H7 (cell line): ENCODE data around the gene NT5C3B. TPM values are rescaled to one million over a fixed set of nuclear protein-coding genes. Genes with fewer than 3 reads are reported as not detected.
"Not testable (repeated sequence)": the region's sequence is repeated elsewhere in the genome, so short reads cannot be mapped to it uniquely, and the experiment has no call there.

Experiments used
- DNase-seq: peaks from one replicate; pipeline ENCODE4 v3.0.0; 2012
- H3K27me3 ChIP-seq: 2 replicates; pipeline ENCODE4 v1.6.0; 2011; ENCODE audit warnings: mild to moderate bottlenecking, low read length; ENCODE audit not compliant: control insufficient read depth, insufficient read depth
- H3K36me3 ChIP-seq: replicated peaks from 2 replicates; pipeline ENCODE4 v1.5.1; 2011; ENCODE audit warnings: low read length; ENCODE audit not compliant: control insufficient read depth, insufficient read depth
- H3K4me3 ChIP-seq: 2 replicates; pipeline ENCODE4 v1.5.1; 2011; ENCODE audit warnings: low read depth, mild to moderate bottlenecking, control low read depth, low read length, moderate library complexity; ENCODE audit not compliant: insufficient read depth
- total RNA-seq: library from RNA; depleted of rRNA; stranded (reverse); fragments of >200 nt; shearing (Covaris generic); gene quantifications from 2 replicates; pipeline ENCODE4 v1.2.3, GENCODE V29; 2014; rRNA removed

NT5C3B gene
- 62.2 and 77.1 TPM in 2 replicates for total RNA-seq

DNA sequence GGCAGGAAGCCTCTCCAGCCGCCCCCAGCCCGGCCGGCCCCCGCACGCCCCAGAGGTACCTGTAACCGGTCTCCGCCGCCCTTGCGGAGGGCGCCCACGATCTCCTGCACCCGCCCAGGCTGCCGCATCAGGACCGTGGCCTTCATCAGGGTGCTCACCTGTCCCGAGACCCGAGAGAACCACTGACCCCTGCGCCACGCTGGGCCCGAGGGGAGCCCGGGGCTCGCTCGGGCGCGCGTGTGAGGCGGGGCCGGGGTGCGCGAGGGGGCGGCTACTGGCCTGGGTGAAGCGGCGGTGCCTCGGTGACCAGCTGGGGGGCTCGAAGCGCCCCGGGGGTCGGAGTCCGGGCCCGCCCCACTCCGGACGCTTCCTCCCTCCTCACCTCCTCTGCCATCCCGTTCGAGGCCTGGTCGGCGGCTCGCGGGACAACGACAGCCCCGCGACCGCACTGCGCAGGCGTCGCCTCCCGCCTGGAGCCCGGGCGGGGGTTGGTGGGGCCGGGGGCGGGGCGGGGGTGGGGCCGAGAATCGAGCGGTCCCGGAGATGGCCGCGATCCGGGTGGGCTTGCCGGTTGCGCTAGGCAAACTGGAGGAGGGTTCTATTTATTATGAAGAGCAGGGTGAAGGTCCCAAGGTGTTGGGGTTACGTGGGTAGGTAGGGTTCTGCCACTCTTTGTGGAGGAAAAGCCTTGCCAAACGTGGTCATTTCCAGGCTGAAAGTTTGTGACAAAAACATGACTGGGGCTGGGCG is at the start of gene NT5C3B:
TSS of gene NT5C3B (minus strand) at position 433 of the 750 bp plus-strand sequence. CDS start at position 394, 39 bp downstream.
- DNase-seq: peak; percentile 98
- H3K36me3 ChIP-seq: peaks cover 2% of the 10 kb centered on the region
- H3K27me3 ChIP-seq: peaks cover 1% of the 10 kb centered on the region; the same call in 1 of the 2 replicates
- H3K4me3 ChIP-seq: peak within 1 kb of the TSS; percentile 83

DNA sequence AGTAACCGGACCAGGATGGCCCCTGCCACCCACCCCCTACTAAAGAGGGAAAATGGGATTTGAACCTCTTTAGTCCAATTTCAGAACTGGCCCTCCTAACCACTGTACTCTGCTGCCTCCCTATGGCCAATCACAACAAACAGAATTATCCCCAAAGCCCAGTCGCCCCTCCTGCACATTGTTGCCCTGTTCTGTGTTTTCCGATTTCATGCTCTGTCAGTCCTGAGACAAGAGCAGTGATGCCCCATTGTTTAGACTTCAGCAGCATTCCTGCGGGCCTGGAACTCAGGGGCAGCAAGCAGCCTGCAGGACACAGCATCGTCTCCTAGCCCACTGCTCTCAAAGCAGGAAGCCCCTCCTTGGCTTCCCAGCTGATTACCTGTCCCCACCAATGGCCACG is 49.7 kb upstream of the NT5C3B start:
- Histone ChIP-seq H3K27me3 (no peaks in the 10 kb centered on the region), H3K36me3 (peaks cover 56% of the 10 kb centered on the region), H3K4me3 (no peak overlapping the region)
- peak; percentile 53 for DNase-seq

DNA sequence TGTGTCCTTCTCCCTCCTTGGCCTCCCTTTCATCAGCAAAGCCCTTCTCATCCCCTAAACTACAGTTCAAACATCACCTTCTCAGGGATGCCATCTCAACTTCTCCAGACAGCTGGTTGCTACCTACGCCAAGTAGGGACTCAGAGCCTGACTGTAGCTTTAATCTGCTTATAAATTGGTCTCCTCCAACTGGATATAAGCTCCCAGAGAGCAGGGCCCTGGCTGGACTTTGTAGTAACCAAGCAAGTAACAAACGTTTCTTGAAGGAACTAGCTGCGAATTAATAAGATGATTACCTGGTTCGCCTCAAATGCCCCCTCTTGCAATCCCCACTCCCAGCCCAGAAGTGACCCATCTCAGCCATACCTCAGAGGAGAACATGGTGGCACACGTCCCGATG is 46.7 kb upstream of the NT5C3B start:
- peaks cover 62% of the 10 kb centered on the region for H3K36me3 ChIP-seq
- no peaks in the 10 kb centered on the region for H3K27me3 ChIP-seq
- DNase-seq: no peak
- H3K4me3 ChIP-seq: no peak overlapping the region

DNA sequence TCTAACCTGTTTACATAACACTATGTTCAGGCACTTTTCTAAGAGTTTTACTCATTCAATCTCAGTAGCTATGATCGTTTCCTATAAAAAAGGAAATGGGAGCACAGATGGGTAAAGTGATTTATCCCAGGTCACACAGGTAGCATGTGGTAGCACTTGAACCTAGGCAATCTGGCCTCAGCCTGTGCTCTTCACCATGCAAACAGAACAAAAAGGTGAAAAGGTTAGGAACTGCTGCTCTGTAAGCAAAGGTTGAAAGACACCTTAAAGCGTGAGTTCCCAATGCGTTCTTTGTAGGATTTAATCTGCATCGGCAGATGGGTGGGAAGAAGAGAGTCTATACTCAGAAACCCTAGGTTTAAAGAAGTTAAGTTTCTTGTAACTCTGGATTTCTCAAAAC is 44.1 kb upstream of the NT5C3B start:
- Histone ChIP-seq H3K4me3 (no peak overlapping the region), H3K36me3 (peaks cover 48% of the 10 kb centered on the region), H3K27me3 (no peaks in the 10 kb centered on the region)
- no peak for DNase-seq

DNA sequence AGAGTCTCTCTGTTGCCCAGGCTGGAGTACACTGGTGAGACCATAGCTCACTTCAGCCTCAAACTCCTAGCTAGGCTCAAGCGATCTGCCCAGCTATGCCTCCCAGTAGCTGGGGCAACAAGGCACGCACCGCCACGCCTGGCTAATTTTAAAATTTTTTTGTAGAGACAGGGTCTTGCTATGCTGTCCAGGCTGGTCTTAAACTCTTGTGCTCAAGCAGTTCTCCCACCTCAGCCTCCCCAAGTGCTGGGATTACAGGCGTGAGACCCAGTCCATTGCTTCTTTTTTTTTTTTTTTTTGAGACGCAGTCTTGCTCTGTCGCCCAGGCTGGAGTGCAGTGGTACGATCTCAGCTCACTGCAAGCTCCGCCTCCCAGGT is 38.2 kb upstream of the NT5C3B start:
- not testable (repeated sequence) for DNase-seq, H3K27me3 ChIP-seq, H3K4me3 ChIP-seq
- peaks cover 57% of the 10 kb centered on the region for H3K36me3 ChIP-seq

DNA sequence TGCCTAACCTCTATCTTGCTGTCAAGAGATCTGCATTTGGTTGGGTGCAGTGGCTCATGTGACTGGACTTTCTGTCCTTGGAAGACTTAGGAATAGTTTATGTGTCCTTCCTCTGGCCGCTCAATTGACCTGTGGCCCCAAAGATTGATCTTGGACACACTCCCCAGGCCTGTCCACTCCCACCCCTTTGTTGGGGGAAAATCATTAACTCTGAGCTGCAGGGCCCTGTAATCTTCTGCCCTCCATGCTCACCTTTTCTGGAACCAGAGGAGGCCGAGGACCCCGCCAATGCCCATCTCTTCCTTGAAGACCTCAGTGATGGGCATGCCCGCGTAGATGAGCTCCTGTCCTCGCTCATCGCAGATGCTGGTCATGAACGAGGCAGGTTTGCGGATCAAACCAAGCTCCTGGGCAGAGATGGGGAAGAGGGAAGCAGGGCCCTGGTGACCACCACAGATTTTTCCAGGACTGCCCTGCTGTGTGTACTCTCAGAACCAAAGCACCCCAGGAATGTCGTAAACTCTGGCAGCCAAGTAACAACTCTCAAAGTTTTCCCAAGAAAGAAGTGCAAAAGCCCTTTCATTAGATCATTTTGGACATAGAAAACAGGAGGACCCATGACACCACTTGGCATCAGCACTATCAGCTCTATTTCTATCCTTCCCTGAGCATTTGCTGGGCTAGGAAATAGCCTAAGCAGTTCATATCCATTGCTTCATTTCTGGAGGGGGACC is 37.7 kb upstream of the NT5C3B start:
- H3K27me3 ChIP-seq: no peaks in the 10 kb centered on the region
- no peak overlapping the region for H3K4me3 ChIP-seq
- peaks cover 57% of the 10 kb centered on the region for H3K36me3 ChIP-seq
- no peak for DNase-seq

DNA sequence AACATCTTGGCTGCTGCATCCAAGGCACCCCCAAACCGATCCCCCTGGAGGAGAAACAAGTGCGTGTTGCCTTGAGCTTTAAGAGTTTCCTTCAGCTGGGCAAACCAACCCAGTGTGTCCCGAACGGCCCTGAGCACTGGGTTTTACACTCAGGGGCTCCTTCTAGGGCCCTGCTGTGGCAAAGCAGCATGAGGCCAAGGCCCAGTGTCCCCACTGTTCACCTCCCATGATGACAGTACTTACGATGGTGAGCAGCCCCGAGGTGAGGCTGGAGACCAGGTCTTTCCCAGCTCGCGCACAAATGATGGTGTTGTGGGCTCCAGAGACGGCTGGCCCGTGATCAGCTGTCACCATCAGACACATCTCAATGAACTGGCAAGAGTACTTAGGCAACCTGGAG is 35.8 kb upstream of the NT5C3B start:
- H3K4me3 ChIP-seq: no peak overlapping the region
- peaks cover 52% of the 10 kb centered on the region for H3K36me3 ChIP-seq
- no peak for DNase-seq
- no peaks in the 10 kb centered on the region for H3K27me3 ChIP-seq

DNA sequence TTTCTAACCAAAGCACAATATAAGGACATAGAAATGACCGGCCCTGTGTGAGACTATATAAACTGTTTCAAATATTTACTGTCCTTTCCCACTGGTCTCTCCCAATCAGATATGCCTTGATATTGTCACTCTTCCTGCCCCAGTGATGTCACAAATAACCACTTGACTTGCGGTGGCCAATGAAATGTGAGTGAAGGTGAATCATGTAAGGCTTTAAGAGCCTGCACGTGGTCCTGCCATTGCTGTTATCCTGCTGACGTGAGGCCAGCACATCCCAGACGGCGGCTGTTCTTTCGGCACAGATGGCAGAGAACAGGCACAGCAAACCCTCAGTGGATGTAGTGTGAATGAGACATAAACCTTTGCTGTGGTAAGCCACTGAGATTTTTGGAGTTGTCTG is 34.6 kb upstream of the NT5C3B start:
- Histone ChIP-seq H3K27me3 (no peaks in the 10 kb centered on the region), H3K36me3 (peaks cover 54% of the 10 kb centered on the region), H3K4me3 (no peak overlapping the region)
- no peak for DNase-seq

DNA sequence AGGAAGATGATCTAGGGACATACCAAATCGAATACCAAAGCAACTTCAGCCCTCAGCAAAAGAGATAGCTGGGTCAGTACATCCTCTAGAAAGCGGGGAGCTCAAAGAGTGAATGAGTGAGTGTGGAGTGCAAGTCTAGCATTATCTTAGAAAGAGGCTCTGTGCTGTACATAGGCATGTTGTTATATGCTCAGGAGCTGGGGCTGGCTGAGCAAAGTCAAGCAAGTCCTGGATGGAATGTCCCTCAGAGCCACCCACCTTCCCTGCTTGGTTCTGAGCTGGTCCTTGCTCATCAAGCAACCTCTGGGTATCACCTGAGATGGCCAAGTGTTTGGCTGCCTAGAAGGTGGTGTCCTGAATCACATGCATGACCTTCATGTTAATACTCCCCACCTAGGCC is 34.1 kb upstream of the NT5C3B start:
- peaks cover 54% of the 10 kb centered on the region for H3K36me3 ChIP-seq
- no peak overlapping the region for H3K4me3 ChIP-seq
- DNase-seq: no peak
- H3K27me3 ChIP-seq: no peaks in the 10 kb centered on the region

DNA sequence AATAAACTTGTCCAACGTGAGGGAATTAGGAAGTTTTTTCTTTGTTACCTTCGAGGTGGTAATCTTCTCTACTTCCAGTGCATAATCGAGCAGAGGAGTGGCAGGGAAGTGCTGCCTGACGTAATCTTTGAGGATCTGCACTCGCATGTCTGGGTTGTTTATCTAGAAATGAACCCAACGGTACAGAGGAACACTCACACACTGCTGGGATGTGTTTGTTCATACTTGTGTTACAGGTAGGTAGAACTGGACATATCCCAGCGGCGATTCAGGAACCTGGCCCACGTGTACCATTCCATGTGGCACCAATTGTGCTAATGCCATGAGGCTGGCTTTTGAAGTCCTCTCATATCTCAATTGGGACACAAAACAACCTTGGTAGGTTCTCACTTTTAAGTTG is 33.4 kb upstream of the NT5C3B start:
- peaks cover 52% of the 10 kb centered on the region for H3K36me3 ChIP-seq

DNA sequence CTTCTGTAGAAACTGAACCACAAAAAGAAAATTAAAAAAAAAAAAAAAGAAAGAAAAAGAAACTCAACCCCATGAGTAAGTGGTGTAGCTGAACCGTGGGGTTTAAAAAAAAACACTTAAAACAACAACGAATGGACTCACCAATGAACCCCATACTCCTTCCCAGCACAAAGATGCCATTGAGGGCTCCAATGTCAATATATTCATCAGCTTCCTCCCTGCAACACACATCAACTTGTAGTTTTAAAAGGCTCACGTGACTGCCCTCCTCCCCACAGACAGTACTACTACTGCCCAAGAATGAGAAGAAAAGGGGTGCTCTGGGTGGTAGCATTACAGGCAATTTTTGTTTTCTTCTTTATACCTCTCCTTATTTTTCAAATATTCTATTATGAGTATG is 32.5 kb upstream of the NT5C3B start:
- Histone ChIP-seq H3K27me3 (no peaks in the 10 kb centered on the region), H3K4me3 (no peak overlapping the region), H3K36me3 (peaks cover 44% of the 10 kb centered on the region)
- DNase-seq: no peak

More for the DNA sequence above, 33.4 kb upstream of the NT5C3B start:
- Histone ChIP-seq H3K27me3 (no peaks in the 10 kb centered on the region), H3K4me3 (no peak overlapping the region)
- no peak for DNase-seq

DNA sequence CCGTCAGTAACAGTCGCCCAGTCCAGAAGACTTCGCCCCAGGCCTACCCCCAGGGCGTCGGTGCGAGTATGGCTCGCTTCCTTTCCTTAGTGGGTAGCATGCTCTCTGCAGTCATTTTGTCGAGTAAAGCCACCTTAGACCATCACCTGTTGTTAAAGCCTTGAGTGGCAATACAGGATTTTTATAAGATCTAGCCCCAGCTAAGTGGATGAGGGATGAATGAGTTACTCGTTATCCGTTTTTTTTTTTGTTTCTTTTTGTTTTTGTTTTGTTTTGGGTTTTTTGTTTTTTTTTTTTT is 29.5 kb upstream of the NT5C3B start:
- peaks cover 22% of the 10 kb centered on the region for H3K36me3 ChIP-seq
- no peaks in the 10 kb centered on the region for H3K27me3 ChIP-seq
- DNase-seq: no peak
- H3K4me3 ChIP-seq: peak overlapping the region; percentile 15

DNA sequence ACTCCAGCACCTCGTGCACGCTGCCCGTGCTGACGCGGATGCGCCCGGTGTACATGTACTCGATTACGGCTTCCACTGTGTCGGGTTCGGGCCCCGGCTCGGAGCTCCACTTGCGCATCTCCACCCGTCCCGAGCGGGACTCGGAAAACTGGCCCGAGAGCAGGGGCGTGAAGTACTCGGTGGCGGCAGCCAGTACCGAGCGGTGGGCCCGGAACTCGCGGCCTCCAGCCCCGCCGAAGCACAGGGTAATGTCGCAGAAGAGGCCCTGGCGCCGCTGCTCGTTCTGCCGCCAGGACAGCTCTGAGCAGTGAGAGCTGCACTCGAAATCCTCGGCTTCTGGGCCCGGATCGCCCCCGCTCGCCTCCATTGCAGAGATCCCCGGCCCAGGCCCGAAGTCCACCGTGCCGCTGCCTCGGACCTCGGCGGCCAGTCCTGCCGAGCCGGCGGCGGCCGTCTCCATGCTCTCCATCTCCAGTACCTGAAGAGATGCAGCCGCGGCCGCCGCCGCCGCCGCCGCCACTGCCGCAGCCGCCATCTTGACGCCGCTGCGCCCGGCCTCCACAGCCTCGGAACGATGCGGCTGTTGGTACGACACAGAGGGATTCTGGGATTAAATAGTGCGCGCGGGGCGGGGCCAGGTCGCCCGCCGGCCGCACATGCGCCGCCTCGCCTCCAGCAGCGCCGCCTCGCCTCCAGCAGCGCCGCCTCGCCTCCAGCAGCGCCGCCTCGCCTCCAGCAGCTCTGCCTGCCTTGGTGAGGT is 29.0 kb upstream of the NT5C3B start, which contains the start of gene KLHL11:
TSS of gene KLHL11 (minus strand) at position 588 of the 760 bp plus-strand sequence. CDS start at position 535, 53 bp downstream.
- Histone ChIP-seq H3K27me3 (no peaks in the 10 kb centered on the region), H3K36me3 (peaks cover 18% of the 10 kb centered on the region), H3K4me3 (peak within 1 kb of the TSS; percentile 97)
- DNase-seq: peak; percentile 97

DNA sequence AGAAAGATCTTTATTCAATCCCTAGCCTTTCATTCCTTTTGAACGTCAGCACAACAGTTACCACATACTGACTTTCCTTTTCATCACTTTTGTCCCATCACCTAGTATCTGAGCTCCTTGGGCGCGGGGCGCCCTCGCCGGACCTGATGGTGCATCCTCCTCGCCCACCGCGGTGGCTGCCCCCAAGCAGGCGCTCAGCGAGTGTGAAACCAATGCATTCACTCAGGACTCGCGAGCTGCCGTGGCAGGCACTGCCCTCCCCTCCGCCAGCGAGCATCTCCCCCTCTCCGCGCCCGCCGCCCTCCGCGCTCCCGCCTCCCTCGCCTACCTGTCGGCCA is 28.4 kb upstream of the NT5C3B start:
- H3K4me3 ChIP-seq: peak overlapping the region; percentile 97

More for the DNA sequence above, 28.4 kb upstream of the NT5C3B start:
- Histone ChIP-seq H3K27me3 (no peaks in the 10 kb centered on the region), H3K36me3 (peaks cover 15% of the 10 kb centered on the region)
- DNase-seq: no peak
